GM19193 (cell line): ENCODE results near the gene ZFYVE27.

Source experiments
- POLR2A ChIP-seq: IDR thresholded peaks from 4 replicates; pipeline ENCODE4 v1.6.1; 2011; ENCODE audit not compliant: insufficient read depth, insufficient read length; ENCODE audit errors: extremely low read depth

ZFYVE27 gene

DNA sequence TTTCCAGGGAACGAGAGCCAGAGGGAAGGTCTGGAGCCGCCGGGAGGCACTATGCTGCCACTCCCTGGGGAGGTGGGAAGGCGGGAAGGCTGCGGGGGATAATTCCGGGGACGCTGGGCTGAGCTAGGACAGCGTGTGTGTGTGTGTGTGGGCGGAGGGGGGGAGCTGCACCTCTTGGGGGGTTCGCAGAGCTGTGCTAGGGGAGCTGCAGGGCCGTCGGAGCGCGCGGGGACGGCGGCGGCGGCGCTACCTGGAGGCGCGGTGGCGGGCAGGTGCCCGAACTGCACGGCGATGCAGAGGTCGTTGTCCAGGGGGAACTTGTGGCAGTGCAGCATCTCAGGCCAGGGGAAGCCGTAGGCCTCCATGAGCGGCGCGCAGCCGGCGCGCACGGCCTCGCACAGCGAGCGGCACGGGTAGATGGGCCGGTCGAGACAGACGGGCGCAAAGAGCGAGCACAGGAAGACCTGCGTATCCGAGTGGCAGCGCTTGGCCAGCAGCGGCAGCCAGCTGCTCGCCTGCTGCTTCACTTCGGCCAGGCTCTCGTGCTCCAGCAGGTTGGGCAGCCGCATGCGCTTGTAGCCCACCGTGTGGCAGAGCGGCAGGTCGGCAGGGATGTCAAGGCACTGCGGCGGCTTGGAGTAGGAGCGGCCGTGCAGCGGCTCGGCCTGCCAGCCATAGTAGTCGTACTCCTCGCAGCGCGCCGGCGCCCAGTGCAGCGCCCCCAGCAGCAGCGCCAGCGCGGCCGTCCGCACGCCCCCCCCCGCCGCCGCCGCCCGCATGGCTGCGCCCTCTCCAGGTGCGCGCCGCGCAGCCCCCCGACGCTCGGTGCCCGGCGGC, 34.3 kb downstream of the ZFYVE27 start:
- TF ChIP-seq POLR2A = no peak

DNA sequence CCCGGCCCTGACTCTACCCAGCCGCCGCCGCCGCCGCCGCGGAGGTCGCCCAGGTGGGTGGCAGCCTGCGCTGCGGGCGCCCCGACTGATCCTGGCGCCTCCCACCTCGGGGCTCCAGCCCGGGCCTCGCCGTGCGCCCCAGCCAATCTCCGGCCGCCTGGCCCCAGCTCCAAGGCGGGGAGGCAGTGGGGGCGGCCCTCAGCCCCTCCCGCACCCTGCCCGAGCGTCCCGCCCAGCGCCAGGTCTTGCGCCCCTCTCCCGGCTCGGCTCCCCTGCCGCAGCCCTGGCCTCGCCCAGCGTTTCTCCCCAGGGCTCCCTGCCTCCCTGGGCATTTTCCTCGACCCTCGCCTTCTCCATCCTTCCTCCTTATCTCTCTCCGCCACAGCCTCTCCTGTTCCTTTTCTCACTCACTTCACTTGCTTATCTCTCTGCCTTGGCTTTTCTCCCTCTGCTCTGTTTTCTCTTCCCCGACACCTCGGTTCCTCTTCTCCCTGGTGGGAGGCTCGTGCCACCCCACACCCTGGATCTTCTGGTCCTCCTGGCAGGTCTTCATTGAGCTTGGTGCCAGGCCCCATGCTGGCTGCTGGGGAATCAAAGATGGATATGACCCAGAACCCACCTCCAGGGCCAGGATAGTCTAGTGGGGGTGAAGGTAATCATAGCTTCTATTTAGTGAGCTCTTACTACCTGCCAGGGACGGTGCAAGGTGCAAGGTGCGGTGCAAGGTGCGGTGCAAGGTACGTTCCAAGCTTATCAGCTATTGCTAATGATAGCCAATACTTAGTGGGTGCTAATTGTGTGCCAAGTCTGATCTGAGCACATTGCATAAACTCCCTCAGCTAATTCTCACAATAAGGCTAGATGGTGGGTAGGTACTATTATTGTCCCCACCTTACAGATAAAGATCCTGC, 35.2 kb downstream of the ZFYVE27 start, which contains the start of gene SFRP5:
SFRP5 (minus strand) TSS at position 87 of the 911 bp plus-strand sequence. CDS start 166 bp downstream, outside the sequence.
- no peak for TF ChIP-seq POLR2A

DNA sequence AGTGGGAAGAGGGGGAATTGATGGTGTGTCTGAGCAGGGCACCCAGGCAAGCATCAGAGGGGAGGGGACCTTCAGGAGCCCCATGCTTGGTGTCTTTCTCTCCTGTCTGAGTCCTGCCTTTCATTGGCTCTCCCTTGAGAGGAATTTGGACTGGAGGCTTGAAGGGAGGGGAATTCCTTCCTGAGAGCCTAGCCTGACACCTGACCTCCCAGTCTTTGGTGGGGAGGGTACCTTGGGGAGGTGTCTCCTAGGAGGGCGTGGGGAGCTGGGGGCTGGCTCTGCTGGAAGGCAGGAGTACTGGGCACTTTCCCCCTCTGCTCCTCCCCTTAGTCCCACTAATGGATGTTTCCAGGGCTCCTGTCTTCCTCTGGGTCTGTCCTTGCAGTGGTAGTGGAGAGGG, 36.2 kb downstream of the ZFYVE27 start:
- no peak for TF ChIP-seq POLR2A

DNA sequence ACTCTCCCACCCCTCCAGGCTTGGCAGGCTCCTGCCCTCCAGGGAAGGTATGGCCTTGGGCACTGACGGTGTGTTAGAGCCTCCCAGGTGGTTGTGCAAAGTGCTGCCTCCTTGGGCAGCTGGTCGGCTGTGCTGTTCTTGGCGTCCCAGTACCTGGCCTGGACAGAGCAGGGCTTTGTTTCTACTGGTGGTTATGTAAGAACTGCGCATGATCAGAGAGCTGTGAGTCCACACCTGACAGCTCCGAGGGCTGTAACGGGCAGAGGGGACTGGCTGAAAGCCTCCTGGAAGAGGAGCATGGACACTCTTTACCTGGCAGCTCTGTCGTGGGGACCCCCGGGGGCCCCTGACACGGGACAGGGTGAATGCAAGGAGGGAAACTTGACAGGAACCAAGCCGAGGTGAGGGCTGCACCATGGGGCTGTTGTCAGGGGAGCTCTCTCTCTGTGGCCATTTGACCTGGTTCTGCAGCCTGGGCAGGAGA, 37.9 kb downstream of the ZFYVE27 start:
- no peak for TF ChIP-seq POLR2A

DNA sequence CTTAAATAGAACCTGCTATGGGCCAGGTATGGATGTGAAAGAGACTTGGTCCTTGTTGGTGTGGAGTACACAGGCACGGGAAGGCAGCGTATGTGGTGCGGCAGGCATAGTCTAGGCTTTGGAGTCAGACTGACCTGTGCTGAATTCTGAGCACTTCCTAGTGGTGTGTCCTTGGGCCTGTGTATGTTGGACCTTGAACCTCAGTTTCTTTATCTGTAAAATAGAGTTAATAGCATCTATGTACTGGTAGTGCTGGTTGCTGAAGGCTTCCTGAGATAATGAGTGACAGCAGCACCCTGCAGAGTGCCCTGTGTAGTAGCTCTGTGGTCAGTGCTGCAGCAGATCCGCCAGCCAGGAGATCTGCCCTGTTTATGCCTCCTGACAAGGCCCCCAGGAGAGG, 40.2 kb downstream of the ZFYVE27 start:
- no peak for TF ChIP-seq POLR2A

DNA sequence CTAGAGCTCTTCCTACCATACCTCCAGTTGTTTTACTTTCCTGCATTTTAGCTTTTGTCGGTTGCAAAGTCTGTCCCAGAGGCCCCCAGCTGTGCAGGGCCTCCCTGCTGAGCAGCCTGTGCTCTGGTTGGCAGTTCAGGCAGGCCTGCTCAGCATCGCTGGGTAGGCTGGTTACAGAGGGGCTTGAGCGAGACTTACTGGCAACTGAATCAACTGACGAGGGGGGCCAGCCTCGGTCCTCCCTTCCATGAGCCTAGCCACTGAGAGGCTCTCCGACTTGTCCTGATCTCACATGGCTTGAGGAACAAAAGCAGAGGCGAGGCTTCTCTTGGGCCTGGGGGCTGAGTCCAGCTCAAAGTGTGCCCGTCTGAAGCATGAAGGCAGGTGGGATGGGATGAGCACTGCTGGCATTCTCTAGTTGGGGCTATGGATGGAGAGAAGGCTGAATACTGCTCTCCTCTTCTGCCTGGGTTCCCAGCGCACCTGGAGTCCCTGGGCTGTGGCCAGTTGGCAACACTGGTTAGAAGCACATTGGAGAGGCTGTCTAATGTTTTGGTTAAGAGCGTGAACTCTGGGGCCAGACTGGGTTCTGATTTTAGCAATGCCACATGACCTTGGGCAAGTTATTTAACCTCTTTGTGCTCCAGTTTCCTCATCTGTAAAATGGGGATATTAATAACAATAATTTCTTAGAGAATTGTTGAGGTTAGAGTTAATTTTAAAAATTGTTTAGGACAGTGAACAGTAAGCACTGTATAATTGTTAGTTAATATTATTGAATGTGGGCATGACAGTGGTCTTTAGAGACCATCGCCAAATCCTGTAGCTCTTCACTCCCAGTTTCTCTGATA, 41.7 kb downstream of the ZFYVE27 start:
- TF ChIP-seq POLR2A = no peak

GRCh38 chr10:97779492-97779891, 42.6 kb downstream of the ZFYVE27 start:
- TF ChIP-seq POLR2A = no peak

- no peak for TF ChIP-seq POLR2A
Measured at GRCh38 chr10:97779975-97780374, 43.0 kb downstream of the ZFYVE27 start.

- no peak for TF ChIP-seq POLR2A
Measured at GRCh38 chr10:97780841-97781617, 44.1 kb downstream of the ZFYVE27 start.

DNA sequence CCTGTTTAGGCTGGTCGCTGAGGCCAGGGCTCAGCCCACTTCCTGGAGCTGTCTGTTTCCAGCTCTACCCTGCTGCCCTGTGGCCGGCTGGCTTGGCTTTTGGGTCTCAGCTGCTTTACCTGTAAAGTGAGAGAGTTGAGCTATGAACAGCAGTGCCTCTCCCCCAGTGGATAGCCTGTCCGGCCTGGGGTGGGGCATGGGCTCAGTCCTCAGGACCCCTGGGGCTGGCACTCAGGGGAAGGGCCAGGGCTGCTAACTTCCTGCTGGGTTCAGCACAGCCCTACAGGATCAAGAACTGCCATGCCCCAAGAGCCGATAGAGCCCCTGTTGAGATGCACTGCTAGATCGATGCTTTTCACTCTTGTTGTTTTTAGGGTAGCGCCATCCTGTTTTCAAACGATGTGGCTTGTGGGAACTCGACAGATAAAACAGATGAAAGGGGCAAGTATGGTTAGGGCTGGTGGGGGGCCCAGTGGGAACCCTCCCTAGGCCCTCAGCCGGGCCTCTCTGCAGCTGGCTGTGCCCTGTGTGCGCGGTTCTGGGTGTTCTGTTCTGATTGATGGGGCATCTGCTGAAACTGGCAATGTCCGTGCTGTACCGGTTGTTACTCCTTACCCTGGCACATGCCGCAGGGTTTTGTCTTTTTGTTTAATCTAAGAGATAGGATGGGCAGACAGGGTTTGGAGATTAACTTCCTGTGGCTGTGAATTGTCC, 44.8 kb downstream of the ZFYVE27 start:
- no peak for TF ChIP-seq POLR2A

DNA sequence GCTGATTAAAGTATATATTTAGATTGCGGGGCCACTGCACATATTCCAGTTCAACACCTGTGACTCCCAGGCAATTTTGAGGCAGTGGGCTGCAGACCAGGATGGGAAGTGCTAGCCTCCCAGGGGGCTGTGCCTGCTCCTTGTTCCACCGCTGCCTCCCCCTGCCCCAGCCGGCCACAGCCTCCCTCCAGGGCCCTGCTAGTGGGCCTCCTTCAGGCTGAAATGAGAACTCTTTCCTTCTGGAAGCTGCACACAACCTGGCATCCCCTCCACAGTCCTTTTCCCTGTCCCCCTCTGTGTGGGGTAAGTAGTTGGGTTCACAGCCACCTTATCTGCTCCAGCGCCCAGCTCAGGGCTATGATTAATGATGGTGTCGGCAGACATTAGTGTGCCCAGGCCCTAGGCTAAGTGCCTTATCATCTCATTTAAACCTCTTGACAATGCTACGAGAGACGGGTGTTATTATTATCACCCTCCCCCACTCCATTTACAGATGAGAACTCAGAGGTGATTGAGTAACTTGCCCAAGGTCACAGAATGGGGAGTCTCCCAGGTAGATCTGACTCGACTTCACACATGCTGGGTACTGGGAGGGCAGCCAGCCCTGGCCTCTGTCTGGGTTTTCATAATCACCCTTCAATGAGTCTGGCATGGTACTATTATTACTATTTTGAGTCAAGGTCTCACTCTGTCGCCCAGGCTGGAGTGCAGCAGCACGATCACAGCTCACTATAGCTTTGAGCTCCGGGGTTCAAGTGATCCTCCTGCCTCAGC, 45.7 kb downstream of the ZFYVE27 start:
- TF ChIP-seq POLR2A = no peak

DNA sequence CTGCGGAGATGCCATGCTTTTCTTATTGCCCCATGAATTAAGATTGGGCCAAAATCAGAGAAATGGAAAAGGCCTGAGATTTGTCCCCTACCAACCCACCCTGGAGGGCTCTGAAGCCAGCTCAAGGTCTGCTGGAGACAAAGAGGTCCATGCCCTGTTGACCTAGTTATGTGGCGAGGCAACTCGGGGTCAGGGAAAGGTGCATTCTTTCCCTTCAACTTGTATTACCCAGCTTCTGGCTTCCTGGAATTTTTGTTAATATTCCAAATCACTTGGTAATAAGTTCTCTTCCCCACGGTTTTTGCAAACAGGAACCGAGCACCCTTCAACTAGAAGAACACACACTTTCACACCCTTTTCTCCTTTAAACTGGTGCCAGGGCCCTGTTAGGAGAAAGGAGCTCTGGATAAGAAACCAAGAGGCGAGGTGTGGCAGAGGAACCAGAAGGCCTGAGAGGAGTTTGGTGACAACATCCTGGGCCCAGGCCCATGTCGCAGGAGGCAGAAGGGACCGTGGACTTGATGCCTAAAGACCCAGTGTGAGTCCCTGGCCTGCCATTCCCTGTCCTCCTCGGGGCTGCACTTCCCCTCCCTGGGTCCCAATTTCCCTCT, 47.4 kb downstream of the ZFYVE27 start:
- TF ChIP-seq POLR2A = no peak

DNA sequence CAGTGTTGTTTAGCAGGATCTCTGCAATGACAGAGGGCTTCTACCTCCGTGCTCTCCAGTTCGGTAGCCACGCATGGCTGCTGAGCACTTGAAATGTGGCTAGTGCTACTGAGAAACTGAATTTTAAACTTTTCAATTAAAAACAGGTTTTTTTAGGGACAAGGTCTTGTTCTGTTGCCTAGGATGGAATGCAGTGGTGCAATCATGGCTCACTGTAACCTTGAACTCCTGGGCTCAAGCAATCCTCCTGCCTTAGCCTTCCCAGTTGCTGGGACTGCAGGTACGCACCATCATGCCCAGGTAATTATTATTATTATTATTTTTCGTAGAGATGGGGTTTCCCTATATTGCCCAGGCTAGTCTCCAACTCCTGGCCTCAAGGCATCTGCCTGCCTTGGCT, 48.3 kb downstream of the ZFYVE27 start:
- TF ChIP-seq POLR2A = no peak

GRCh38 chr10:97785731-97786130, 48.8 kb downstream of the ZFYVE27 start:
- TF ChIP-seq POLR2A = no peak
